Globus pallidus (tissue), 1 donor: ENCODE results near the gene TRO.

ENCODE experiments used
- DNase-seq: peaks from one replicate; pipeline ENCODE4 v3.0.0-alpha.2; 2015; ENCODE audit warnings: low spot score

TRO gene

GRCh38 chrX:54950730-54951375 lies 30.2 kb downstream of the TRO start:
- no peak for DNase-seq

- DNase-seq, result no peak
Measured at GRCh38 chrX:54961750-54962149, 41.1 kb downstream of the TRO start.

DNA sequence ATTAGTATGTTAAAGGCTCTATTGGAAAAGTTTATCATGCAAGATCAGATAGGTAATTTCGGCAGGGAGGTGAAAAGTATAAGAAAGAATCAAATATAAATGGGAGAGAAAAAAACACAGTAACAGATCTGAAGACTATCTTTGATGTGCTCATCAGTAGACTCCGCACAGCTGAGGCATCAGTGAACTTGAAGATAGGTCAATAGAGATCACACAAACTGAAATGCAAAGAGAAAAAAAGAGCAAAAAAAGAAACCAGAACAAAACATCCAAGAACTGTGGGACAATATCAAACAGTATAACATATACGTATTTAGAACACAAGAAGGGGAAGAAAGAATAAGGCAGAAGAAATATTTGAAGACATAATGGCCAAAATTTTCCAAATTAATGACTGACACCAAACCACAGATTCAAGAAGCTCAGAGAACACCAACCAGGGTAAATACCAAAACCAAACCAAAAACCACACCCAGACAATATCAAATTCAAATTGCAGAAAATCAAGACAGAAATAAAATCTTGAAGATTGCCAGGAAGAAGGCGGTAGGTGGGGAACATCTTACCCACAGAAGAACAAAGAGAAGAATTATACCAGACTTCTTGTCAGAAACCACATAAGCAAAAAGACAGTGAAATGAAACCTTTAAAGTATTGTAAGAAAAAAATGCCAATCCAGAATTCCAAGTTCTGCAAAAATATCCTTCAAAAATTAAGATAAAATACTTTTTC lies 44.3 kb downstream of the TRO start:
- no peak for DNase-seq

DNA sequence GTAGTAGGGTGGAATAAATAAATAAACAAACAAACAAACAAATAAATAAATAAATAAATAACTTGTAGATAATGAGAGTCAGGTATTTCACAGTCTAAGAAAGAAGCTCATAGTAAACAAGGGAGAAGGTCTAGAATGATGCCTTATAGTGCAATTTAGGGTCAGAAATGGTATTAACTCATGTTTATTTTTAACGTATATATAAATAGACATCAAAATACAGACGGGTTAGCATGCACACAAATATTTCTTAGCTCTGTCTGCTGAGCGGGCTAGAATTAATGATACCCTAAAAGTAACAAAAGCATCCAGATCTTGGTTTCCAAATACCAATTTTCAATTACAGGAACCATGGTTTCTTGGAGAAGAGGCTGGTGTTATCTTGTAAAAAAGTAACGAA lies 56.8 kb downstream of the TRO start:
- no peak for DNase-seq

GRCh38 chrX:54978448-54978847 lies 57.8 kb downstream of the TRO start:
- DNase-seq, result no peak

- no peak for DNase-seq
Measured at GRCh38 chrX:54979432-54979831, 58.8 kb downstream of the TRO start.

GRCh38 chrX:54980334-54980733 lies 59.7 kb downstream of the TRO start:
- no peak for DNase-seq
